ENCODE data around the gene DRG1. TPM values are rescaled to one million over a fixed set of nuclear protein-coding genes. Genes with fewer than 3 reads are reported as not detected.
"Not testable (repeated sequence)": the region's sequence is repeated elsewhere in the genome, so short reads cannot be mapped to it uniquely, and the experiment has no call there.

The DRG1 gene
- polyA plus RNA-seq, 3 donors = 24.7 to 81.3 (median 68.2) TPM

- Histone ChIP-seq H3K4me3 (replicated peaks in 1 of 3; ENCODE audit: low read depth in 2 of 3, low read length in 3 of 3) (no peak overlapping the region), H2AFZ (ENCODE audit: insufficient read depth, low read depth, low read length, poor library complexity, severe bottlenecking) (no peak overlapping the region), H3K79me2 (ENCODE audit: insufficient read depth, low read length) (no peaks in the 10 kb centered on the region), H3K4me1 (ENCODE audit: control insufficient read depth in 1 of 2, insufficient read depth in 2 of 2, low read length in 2 of 2) (no peaks in the 10 kb centered on the region), H3K9ac (ENCODE audit: insufficient read depth, low read length, poor library complexity, severe bottlenecking) (no peak overlapping the region), H3K36me3 (replicated peaks in 1 of 2; ENCODE audit: control insufficient read depth in 1 of 2, insufficient read depth in 2 of 2, low read length in 2 of 2) (no peaks in the 10 kb centered on the region), H3K27me3 (ENCODE audit: control insufficient read depth in 2 of 2, insufficient read depth in 2 of 2, low read length in 2 of 2) (no peaks in the 10 kb centered on the region), H3K9me3 (replicated peaks in 1 of 2; ENCODE audit: control insufficient read depth in 1 of 2, insufficient read depth in 1 of 2, low read length in 2 of 2) (no peaks in the 10 kb centered on the region), H3K27ac (ENCODE audit: low read depth in 1 of 2, low read length in 2 of 2) (no peak overlapping the region), H4K20me1 (ENCODE audit: insufficient read depth, low read length) (no peaks in the 10 kb centered on the region), H3K4me2 (replicated peaks; ENCODE audit: extremely low read depth, low read length, poor library complexity, severe bottlenecking) (no peak overlapping the region)
- intact Hi-C loops (cut with micrococcal nuclease) = no loop called here
- H3K9me3 Mint-ChIP-seq = no peaks in the 10 kb centered on the region
- DNase-seq = no peak
- H3K4me1 Mint-ChIP-seq = peaks cover 8% of the 10 kb centered on the region
- TF ChIP-seq, protein P1, sequence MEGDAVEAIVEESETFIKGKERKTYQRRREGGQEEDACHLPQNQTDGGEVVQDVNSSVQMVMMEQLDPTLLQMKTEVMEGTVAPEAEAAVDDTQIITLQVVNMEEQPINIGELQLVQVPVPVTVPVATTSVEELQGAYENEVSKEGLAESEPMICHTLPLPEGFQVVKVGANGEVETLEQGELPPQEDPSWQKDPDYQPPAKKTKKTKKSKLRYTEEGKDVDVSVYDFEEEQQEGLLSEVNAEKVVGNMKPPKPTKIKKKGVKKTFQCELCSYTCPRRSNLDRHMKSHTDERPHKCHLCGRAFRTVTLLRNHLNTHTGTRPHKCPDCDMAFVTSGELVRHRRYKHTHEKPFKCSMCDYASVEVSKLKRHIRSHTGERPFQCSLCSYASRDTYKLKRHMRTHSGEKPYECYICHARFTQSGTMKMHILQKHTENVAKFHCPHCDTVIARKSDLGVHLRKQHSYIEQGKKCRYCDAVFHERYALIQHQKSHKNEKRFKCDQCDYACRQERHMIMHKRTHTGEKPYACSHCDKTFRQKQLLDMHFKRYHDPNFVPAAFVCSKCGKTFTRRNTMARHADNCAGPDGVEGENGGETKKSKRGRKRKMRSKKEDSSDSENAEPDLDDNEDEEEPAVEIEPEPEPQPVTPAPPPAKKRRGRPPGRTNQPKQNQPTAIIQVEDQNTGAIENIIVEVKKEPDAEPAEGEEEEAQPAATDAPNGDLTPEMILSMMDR (IDR thresholded peaks at IDR 0.05) = no peak
- no peak overlapping the region for H3K4me3 Mint-ChIP-seq
- no peaks in the 10 kb centered on the region for H3K36me3 Mint-ChIP-seq
- 100% methylated on average over 3 of the region's 3 CpGs for WGBS (ENCODE audit: insufficient coverage)
- peaks cover 0 to 3% (median 2%) of the 10 kb centered on the region in 3 donors for H3K27me3 Mint-ChIP-seq (ENCODE audit: low read depth in 3 of 3)
- H3K27ac Mint-ChIP-seq = no peak overlapping the region
These were observed 21.8 kb upstream of the DRG1 start for GRCh38 chr22:31377612-31378011.

DNA sequence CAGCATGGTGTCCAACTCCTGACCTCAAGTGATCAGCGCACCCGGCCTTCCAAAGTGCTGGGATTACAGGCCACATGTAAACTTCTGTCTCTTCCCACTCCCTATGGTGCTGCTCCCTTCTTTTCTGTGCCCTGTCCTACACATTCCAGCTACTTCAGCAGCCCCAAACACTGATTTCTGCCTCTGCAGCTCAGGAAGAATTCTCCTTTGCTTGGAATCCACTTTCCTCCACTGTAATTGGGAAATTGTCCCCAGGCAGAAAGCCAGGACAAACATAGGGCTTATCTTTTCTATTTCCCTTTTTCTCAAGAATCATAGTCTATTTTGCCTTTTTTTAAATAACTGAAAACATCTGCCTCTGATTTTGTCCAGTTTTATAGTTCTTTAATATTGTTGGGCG, 21.3 kb upstream of the DRG1 start:
- TF ChIP-seq, protein P1 (IDR thresholded peaks at IDR 0.05) = no peak
- Histone ChIP-seq H3K4me3 (replicated peaks in 1 of 3; ENCODE audit: low read depth in 2 of 3, low read length in 3 of 3) (no peak overlapping the region), H3K4me2 (replicated peaks; ENCODE audit: extremely low read depth, low read length, poor library complexity, severe bottlenecking) (no peak overlapping the region), H2AFZ (ENCODE audit: insufficient read depth, low read depth, low read length, poor library complexity, severe bottlenecking) (peak overlapping the region; percentile 46), H3K79me2 (ENCODE audit: insufficient read depth, low read length) (no peaks in the 10 kb centered on the region), H3K9me3 (replicated peaks in 1 of 2; ENCODE audit: control insufficient read depth in 1 of 2, insufficient read depth in 1 of 2, low read length in 2 of 2) (no peaks in the 10 kb centered on the region), H3K36me3 (replicated peaks in 1 of 2; ENCODE audit: control insufficient read depth in 1 of 2, insufficient read depth in 2 of 2, low read length in 2 of 2) (no peaks in the 10 kb centered on the region), H3K27me3 (ENCODE audit: control insufficient read depth in 2 of 2, insufficient read depth in 2 of 2, low read length in 2 of 2) (no peaks in the 10 kb centered on the region), H3K27ac (ENCODE audit: low read depth in 1 of 2, low read length in 2 of 2) (no peak overlapping the region), H3K4me1 (ENCODE audit: control insufficient read depth in 1 of 2, insufficient read depth in 2 of 2, low read length in 2 of 2) (no peaks in the 10 kb centered on the region), H3K9ac (ENCODE audit: insufficient read depth, low read length, poor library complexity, severe bottlenecking) (no peak overlapping the region), H4K20me1 (ENCODE audit: insufficient read depth, low read length) (no peaks in the 10 kb centered on the region)
- intact Hi-C loops (cut with micrococcal nuclease) = no loop called here
- Mint-ChIP-seq H3K4me3 (no peak overlapping the region), H3K9me3 (no peaks in the 10 kb centered on the region), H3K4me1 (peaks cover 8% of the 10 kb centered on the region), H3K27me3 (ENCODE audit: low read depth in 3 of 3) (peaks cover 0 to 5% (median 3%) of the 10 kb centered on the region in 3 donors), H3K27ac (peak overlapping the region in 1 of 7 donors; percentile 10), H3K36me3 (no peaks in the 10 kb centered on the region)
- no peak for DNase-seq
- 100% methylated on average over 2 of the region's 3 CpGs for WGBS (ENCODE audit: insufficient coverage)

DNA sequence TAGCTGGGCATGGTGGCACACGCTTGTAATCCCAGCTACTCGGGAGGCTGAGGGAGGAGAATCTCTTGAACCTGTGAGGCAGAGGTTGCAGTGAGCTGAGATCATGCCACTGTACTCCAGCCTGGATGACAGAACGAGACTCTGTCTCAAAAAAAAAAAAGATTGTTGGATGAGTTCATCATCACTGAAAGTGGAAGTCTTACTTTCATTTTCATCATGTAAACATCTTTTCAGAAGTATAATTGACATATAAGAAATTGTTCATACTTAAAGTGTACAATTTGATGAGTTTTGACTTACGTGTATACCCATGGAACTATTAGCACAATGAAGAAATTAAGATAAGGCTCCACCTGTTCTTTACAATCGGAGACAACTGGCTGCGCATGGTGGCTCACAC, 20.8 kb upstream of the DRG1 start:
- H3K9ac ChIP-seq (ENCODE audit: insufficient read depth, low read length, poor library complexity, severe bottlenecking); H3K36me3 Mint-ChIP-seq; H3K27ac ChIP-seq (ENCODE audit: low read depth in 1 of 2, low read length in 2 of 2); DNase-seq; H3K9me3 ChIP-seq (replicated peaks in 1 of 2; ENCODE audit: control insufficient read depth in 1 of 2, insufficient read depth in 1 of 2, low read length in 2 of 2); H3K27me3 ChIP-seq (ENCODE audit: control insufficient read depth in 2 of 2, insufficient read depth in 2 of 2, low read length in 2 of 2); H3K9me3 Mint-ChIP-seq; H3K36me3 ChIP-seq (replicated peaks in 1 of 2; ENCODE audit: control insufficient read depth in 1 of 2, insufficient read depth in 2 of 2, low read length in 2 of 2); intact Hi-C loops (cut with micrococcal nuclease); H4K20me1 ChIP-seq (ENCODE audit: insufficient read depth, low read length); H3K27me3 Mint-ChIP-seq (ENCODE audit: low read depth in 3 of 3); H3K4me1 Mint-ChIP-seq; H3K79me2 ChIP-seq (ENCODE audit: insufficient read depth, low read length); H3K4me1 ChIP-seq (ENCODE audit: control insufficient read depth in 1 of 2, insufficient read depth in 2 of 2, low read length in 2 of 2); H3K4me3 ChIP-seq (replicated peaks in 1 of 3; ENCODE audit: low read depth in 2 of 3, low read length in 3 of 3); H3K4me2 ChIP-seq (replicated peaks; ENCODE audit: extremely low read depth, low read length, poor library complexity, severe bottlenecking): not testable (repeated sequence)
- Mint-ChIP-seq H3K4me3 (peak overlapping the region in 1 of 2 donors; percentile 48), H3K27ac (peak overlapping the region in 1 of 7 donors; percentile 32)
- H2AFZ ChIP-seq (ENCODE audit: insufficient read depth, low read depth, low read length, poor library complexity, severe bottlenecking) = peak overlapping the region; percentile 46
- 100% methylated on average over 2 of the region's 6 CpGs for WGBS (ENCODE audit: insufficient coverage)

Data from CD14-positive monocyte (primary cell).